ENCODE results near the gene ANKRD29.

GRCh38 chr18:23556145-23556780 lies 106.4 kb downstream of the ANKRD29 start:
- TF ChIP-seq BHLHE40 (IDR thresholded peaks at IDR 0.05; ENCODE audit: borderline replicate concordance in 1 of 2, low read depth in 2 of 2, low read length in 1 of 2) (no peak), CUX1 (IDR thresholded peaks at IDR 0.05; ENCODE audit: insufficient replicate concordance, low read depth, low read length) (no peak), ZNF274 (IDR thresholded peaks at IDR 0.05; ENCODE audit: insufficient read depth, insufficient read length) (no peak), ELK1 (IDR thresholded peaks at IDR 0.05; ENCODE audit: low read depth, low read length) (no peak), NFYB (IDR thresholded peaks at IDR 0.05; ENCODE audit: insufficient read depth, low read depth, low read length) (no peak), MAX (IDR thresholded peaks at IDR 0.05; ENCODE audit: low read depth, low read length) (no peak), ZSCAN29 (IDR thresholded peaks at IDR 0.05) (no peak), SREBF2 (IDR thresholded peaks at IDR 0.05; ENCODE audit: low read length) (no peak), SMARCA5 (IDR thresholded peaks at IDR 0.05) (no peak), SPI1 (IDR thresholded peaks at IDR 0.05; ENCODE audit: borderline replicate concordance, insufficient read depth, low read depth, low read length) (no peak), RAD21 (IDR thresholded peaks at IDR 0.05; ENCODE audit: insufficient read depth, low read depth, low read length) (no peak)
- TF ChIP-seq, protein P1, sequence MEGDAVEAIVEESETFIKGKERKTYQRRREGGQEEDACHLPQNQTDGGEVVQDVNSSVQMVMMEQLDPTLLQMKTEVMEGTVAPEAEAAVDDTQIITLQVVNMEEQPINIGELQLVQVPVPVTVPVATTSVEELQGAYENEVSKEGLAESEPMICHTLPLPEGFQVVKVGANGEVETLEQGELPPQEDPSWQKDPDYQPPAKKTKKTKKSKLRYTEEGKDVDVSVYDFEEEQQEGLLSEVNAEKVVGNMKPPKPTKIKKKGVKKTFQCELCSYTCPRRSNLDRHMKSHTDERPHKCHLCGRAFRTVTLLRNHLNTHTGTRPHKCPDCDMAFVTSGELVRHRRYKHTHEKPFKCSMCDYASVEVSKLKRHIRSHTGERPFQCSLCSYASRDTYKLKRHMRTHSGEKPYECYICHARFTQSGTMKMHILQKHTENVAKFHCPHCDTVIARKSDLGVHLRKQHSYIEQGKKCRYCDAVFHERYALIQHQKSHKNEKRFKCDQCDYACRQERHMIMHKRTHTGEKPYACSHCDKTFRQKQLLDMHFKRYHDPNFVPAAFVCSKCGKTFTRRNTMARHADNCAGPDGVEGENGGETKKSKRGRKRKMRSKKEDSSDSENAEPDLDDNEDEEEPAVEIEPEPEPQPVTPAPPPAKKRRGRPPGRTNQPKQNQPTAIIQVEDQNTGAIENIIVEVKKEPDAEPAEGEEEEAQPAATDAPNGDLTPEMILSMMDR (IDR thresholded peaks at IDR 0.05 in 2 of 3, conservative IDR thresholded peaks at IDR 0.05 in 1 of 3; ENCODE audit: control insufficient read depth in 2 of 3, extremely low read depth in 1 of 3, insufficient read depth in 1 of 3, low read depth in 3 of 3, low read length in 3 of 3), result no peak
- TF ChIP-seq, protein P2, sequence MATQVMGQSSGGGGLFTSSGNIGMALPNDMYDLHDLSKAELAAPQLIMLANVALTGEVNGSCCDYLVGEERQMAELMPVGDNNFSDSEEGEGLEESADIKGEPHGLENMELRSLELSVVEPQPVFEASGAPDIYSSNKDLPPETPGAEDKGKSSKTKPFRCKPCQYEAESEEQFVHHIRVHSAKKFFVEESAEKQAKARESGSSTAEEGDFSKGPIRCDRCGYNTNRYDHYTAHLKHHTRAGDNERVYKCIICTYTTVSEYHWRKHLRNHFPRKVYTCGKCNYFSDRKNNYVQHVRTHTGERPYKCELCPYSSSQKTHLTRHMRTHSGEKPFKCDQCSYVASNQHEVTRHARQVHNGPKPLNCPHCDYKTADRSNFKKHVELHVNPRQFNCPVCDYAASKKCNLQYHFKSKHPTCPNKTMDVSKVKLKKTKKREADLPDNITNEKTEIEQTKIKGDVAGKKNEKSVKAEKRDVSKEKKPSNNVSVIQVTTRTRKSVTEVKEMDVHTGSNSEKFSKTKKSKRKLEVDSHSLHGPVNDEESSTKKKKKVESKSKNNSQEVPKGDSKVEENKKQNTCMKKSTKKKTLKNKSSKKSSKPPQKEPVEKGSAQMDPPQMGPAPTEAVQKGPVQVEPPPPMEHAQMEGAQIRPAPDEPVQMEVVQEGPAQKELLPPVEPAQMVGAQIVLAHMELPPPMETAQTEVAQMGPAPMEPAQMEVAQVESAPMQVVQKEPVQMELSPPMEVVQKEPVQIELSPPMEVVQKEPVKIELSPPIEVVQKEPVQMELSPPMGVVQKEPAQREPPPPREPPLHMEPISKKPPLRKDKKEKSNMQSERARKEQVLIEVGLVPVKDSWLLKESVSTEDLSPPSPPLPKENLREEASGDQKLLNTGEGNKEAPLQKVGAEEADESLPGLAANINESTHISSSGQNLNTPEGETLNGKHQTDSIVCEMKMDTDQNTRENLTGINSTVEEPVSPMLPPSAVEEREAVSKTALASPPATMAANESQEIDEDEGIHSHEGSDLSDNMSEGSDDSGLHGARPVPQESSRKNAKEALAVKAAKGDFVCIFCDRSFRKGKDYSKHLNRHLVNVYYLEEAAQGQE (IDR thresholded peaks at IDR 0.05; ENCODE audit: low read depth, low read length), result no peak
